K562 (cell line): ENCODE results near the gene CPVL.

Experiments
- CTCF ChIP-seq, 3 experiments: IDR thresholded peaks in 2 of 3; conservative IDR thresholded peaks in 1 of 3; 2 replicates each; pipeline ENCODE4 v1.5.1; 2011 to 2012; ENCODE audit warnings: low read length in 3 of 3, mild to moderate bottlenecking in 3 of 3, control low read depth in 2 of 3, improper control_type of control experiment in 1 of 3, inconsistent platforms in 1 of 3, low read depth in 1 of 3, mixed read lengths in 1 of 3, moderate library complexity in 1 of 3; ENCODE audit not compliant: insufficient read depth in 2 of 3
- EP300 ChIP-seq: IDR thresholded peaks from 2 replicates; pipeline ENCODE4 v1.6.1; 2012; ENCODE audit warnings: low read length, improper control_type of control experiment
- GMEB1 ChIP-seq: fragments of 250-450 bp; sonication (Bioruptor Pico); IDR thresholded peaks from 2 replicates; pipeline ENCODE4 v1.4.0; 2020; ENCODE audit warnings: mild to moderate bottlenecking
- HNRNPH1 ChIP-seq: fragments of 200-400 bp; formaldehyde crosslinking; optimal IDR thresholded peaks from 2 replicates; pipeline ENCODE3; 2017; ENCODE audit warnings: low read depth, mild to moderate bottlenecking, low read length, moderate library complexity
- PHF8 ChIP-seq: fragments of 200-600 bp; sonication (generic); IDR thresholded peaks from 2 replicates; pipeline ENCODE4 v1.6.1; 2012; ENCODE audit warnings: mixed run types, mild to moderate bottlenecking, inconsistent platforms, low read length, moderate library complexity, borderline replicate concordance
- RCOR1 ChIP-seq, 2 experiments: IDR thresholded peaks; 2 replicates each; pipeline ENCODE4 v1.6.1; 2012; ENCODE audit warnings: low read depth in 2 of 2, low read length in 2 of 2, borderline replicate concordance in 1 of 2, improper control_type of control experiment in 1 of 2
- SIN3A ChIP-seq, 2 experiments: fragments of 150-350 bp in 1 of 2; IDR thresholded peaks; 2 replicates each; pipeline ENCODE4 v1.6.1; 2011 to 2016; ENCODE audit warnings: borderline replicate concordance in 2 of 2, low read depth in 2 of 2, low read length in 2 of 2, mild to moderate bottlenecking in 2 of 2, moderate library complexity in 2 of 2; ENCODE audit not compliant: control insufficient read depth in 1 of 2

- TF ChIP-seq PHF8 (no peak), SIN3A (IDR thresholded peaks at IDR 0.05; ENCODE audit: borderline replicate concordance in 2 of 2, control insufficient read depth in 1 of 2, low read depth in 2 of 2, low read length in 2 of 2) (no peak), CTCF (IDR thresholded peaks at IDR 0.05 in 2 of 3, conservative IDR thresholded peaks at IDR 0.05 in 1 of 3; ENCODE audit: insufficient read depth in 2 of 3, low read depth in 1 of 3, low read length in 3 of 3) (no peak), GMEB1 (CRISPR knock-in tag) (no peak), HNRNPH1 (no peak), EP300 (no peak), RCOR1 (IDR thresholded peaks at IDR 0.05; ENCODE audit: borderline replicate concordance in 1 of 2, low read depth in 2 of 2, low read length in 2 of 2) (no peak)
Measured at GRCh38 chr7:29046978-29047377, 99.4 kb downstream of the CPVL start.
